GM21723 (cell line): Measurements from ENCODE around the gene DCLK3.

ENCODE experiments used
- ATAC-seq: cut with Tn5 transposase; IDR thresholded peaks from one replicate; pipeline ENCODE4 v1.9.1; 2021; ENCODE audit warnings: mild to moderate bottlenecking, moderate library complexity; ENCODE audit not compliant: unreplicated experiment

The DCLK3 gene

DNA sequence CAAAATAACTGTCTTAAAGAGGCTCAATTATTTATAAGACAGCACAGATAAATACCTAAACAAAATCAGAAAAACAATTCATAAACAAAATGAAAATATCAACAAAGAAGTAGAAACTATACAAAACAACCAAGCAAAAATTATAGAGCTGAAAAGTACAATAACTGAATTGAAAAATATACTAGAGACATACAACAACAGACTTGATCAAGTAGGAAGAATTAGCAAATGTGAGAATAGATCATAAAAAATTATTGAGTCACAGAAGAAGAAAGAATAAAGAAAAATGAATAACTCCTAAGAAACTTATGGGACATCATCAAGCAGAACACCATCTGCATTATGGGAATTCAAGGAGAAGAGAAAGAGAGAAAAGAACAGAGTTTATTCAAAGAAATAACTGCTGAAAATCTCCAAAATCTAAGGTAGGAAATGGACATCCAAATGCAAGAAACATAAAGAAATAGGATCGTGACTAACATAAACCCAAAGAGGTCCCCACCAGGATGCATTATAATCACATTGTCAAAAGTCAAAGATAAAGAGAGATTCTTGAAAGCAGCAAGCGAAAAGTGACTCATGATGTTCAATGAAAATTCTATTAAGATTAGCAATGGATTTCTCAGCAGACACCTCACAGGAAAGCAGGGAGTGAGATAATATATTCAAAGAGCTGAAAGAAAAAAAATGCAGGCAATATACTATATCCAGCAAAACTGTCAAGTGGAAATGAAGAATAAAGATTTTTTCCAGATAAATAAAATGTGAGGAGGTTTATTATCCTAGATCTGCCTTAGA lies 85.9 kb downstream of the DCLK3 start:
- ATAC-seq, result no peak

DNA sequence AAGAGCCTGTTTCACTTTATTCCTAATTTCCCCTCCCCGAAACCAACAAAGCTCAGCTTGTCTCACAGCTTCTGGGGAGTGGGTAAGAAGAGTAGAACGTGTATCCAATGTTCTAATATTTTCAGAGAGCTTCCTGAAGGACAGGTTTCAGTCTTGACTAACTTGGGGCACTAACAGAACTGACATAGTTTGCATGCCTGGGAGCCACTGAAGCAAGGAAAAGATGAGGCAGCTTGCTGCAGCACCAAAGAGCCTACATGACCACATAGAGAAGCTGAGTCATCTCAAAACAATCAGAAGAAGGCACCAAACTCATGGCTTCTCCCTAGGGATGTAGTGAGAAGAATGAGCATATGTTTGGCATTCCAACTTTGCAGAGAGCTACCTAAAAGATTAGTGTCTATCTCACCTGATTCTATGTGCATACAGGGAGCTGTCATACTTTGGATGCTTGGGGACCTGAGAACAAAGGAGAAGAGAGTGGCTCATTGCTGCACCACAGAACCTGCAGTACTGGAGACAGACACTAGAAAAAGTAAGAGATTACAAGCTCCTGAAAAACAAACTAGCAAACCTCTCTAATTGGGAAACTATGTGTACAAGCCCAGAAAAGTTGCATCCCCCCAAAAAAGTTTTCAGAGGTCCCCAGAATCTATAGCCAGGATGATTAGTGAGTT lies 86.9 kb downstream of the DCLK3 start:
- peak; percentile 50 for ATAC-seq

DNA sequence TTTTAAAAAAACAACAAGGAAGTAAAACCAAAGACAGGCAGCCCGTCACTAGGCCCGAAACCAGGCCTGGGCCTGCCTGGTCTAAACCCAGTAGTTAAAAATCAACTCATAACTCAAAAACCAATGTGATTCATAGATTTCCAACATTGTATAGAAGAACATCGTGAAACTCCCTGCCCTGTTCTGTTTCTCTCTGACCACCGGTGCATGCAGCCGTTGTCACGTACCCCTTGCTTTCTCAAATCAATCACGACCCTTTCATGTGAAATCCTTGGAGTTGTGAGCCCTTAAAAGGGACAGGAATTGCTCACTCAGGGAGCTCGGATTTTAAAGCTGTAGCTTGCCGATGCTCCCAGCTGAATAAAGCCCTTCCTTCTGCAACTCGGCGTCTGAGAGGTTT lies 89.5 kb downstream of the DCLK3 start:
- no peak for ATAC-seq

DNA sequence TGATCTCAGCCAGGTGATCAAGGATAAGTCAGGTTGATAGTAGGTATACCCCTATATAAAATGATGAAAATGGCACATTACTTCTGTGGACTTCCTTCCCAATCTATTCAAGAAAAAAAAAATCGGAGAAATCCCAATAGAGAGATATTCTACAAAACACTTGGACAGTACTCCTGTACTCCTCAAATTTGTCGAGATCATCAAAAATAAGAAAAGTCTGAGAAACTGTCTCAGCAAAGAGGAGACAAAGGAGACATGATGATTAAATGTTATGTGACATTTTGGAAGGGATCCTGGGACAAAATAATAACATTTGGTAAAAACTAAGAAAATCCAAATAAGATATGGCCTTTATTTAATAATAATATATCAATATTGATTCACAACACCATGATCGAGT lies 94.6 kb downstream of the DCLK3 start:
- ATAC-seq, result no peak

DNA sequence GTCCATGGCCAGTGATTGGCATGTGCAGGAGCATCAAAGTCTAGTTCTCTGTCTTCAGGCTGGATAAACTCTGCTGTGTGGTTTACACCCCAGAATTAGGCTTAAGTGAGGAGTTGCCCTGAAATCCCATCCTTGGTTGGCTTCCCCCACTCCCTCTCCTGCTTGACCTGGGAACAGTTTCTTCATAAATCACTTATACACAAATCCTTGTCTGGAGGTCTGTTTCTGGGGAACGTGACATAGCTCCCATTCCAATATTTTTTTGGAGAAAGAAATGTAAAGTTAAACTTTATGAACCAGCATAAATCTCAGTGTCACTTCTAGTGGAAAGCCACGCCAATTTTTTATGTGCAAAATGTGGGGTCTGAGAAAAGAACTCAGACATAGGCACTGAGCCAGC lies 98.2 kb downstream of the DCLK3 start:
- no peak for ATAC-seq

DNA sequence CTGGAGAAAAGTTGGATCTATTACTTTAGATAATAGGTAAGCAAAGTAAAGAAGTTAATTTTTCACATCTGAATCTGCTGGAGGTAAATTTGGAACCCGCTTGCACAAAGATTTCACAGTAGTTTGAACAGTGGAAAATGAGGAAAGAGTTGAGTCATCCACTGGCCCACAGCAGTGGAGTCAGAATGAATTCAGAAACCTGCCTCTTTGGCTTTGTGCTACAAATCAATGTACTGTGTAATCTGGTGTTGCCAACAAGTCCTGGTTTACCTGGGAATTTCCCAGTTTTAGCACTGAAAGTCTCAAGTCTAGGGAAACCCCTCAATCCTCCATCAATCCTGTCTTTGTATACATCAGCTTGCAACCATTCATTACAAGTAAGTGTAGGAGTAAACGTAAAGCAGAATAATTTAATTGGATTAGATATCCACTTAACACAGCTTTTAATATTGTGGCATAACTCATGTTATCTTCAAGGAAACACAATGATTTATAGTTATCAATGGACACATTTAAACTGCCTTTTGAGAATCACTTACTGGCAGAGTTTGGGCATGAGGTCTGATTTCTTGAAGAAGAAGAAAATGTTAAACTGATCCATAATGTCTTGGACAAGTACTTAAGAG lies 100.6 kb downstream of the DCLK3 start:
- ATAC-seq, result peak; percentile 48

DNA sequence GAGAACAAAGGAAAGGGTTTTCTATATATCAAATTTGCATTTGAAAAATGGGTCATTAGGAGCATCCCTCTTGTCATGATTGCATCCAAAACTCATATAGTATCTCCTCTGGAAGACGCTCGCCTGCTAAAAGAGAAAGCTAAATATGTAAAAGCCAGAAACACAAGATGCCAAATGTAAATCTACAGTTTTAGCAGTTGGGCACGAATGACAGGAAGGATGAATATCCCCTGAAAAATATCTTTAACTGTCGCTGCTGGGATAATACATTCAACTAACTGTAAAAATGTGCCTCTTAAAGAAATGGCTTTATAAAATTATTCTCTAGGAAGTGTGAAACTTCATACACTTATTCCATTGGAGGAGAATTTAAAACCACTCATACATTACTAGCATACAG lies 101.7 kb downstream of the DCLK3 start:
- ATAC-seq, result no peak
